GM23338 (cell line): ENCODE results near the gene HTD2. TPM values are rescaled to one million over a fixed set of nuclear protein-coding genes. Genes with fewer than 3 reads are reported as not detected.

Source experiments
- ATAC-seq: fragments of 200-7000 bp; cut with Tn5 transposase; 3 replicates; pipeline ENCODE4 v1.9.1; 2020
- DNase-seq: peaks from one replicate; pipeline ENCODE4 v3.0.0-alpha.2; 2015; ENCODE audit warnings: low spot score
- H2AFZ ChIP-seq: fragments of 200-600 bp; sonication (generic); 2 replicates; pipeline ENCODE4 v1.8.0; 2016; ENCODE audit warnings: antibody characterized with exemption, mild to moderate bottlenecking, moderate library complexity
- H3F3A ChIP-seq: fragments of 200-600 bp; sonication (generic); replicated peaks from 2 replicates; pipeline ENCODE4 v1.8.0; 2017; ENCODE audit warnings: antibody characterized with exemption, mixed run types, low read depth
- H3K27ac ChIP-seq: fragments of 200-600 bp; sonication (generic); 2 replicates; pipeline ENCODE4 v1.6.1; 2016; ENCODE audit warnings: low read depth
- H3K27me3 ChIP-seq: fragments of 200-600 bp; sonication (generic); 2 replicates; pipeline ENCODE4 v1.8.0; 2016; ENCODE audit warnings: mild to moderate bottlenecking, mixed run types, moderate library complexity; ENCODE audit not compliant: insufficient read depth
- H3K36me3 ChIP-seq: fragments of 200-600 bp; sonication (generic); 2 replicates; pipeline ENCODE4 v1.8.0; 2016; ENCODE audit warnings: mild to moderate bottlenecking; ENCODE audit not compliant: insufficient read depth
- H3K4me1 ChIP-seq: fragments of 200-600 bp; sonication (generic); 2 replicates; pipeline ENCODE4 v1.8.0; 2016; ENCODE audit warnings: mild to moderate bottlenecking, moderate library complexity; ENCODE audit not compliant: insufficient read depth
- H3K4me2 ChIP-seq: fragments of 200-600 bp; sonication (generic); 2 replicates; pipeline ENCODE4 v1.7.1; 2017; ENCODE audit warnings: mixed run types
- H3K4me3 ChIP-seq: fragments of 200-600 bp; sonication (generic); 2 replicates; pipeline ENCODE4 v1.6.1; 2016; ENCODE audit warnings: mixed run types
- H3K79me2 ChIP-seq: fragments of 200-600 bp; sonication (generic); replicated peaks from 2 replicates; pipeline ENCODE4 v1.8.0; 2017; ENCODE audit warnings: mild to moderate bottlenecking; ENCODE audit not compliant: insufficient read depth
- H3K9me2 ChIP-seq: fragments of 200-600 bp; sonication (generic); 2 replicates; pipeline ENCODE4 v1.8.0; 2017; ENCODE audit not compliant: insufficient read depth
- H4K20me1 ChIP-seq: fragments of 200-600 bp; sonication (generic); replicated peaks from 2 replicates; pipeline ENCODE4 v1.8.0; 2017; ENCODE audit warnings: mild to moderate bottlenecking; ENCODE audit not compliant: insufficient read depth
- H3K27ac Mint-ChIP-seq: 2 replicates; pipeline ENCODE4 v1.8.0; 2020; ENCODE audit warnings: inconsistent platforms, mild to moderate bottlenecking, moderate library complexity, mixed read lengths
- H3K27me3 Mint-ChIP-seq: 3 replicates; pipeline ENCODE4 v1.8.0; 2022; ENCODE audit warnings: low read depth, mild to moderate bottlenecking, moderate library complexity, mixed read lengths, inconsistent platforms; ENCODE audit not compliant: insufficient read depth, poor library complexity
- H3K36me3 Mint-ChIP-seq: 3 replicates; pipeline ENCODE4 v1.8.0; 2021; ENCODE audit warnings: low read depth, mild to moderate bottlenecking, inconsistent platforms, moderate library complexity, mixed read lengths
- H3K4me1 Mint-ChIP-seq: 3 replicates; pipeline ENCODE4 v1.8.0; 2020; ENCODE audit warnings: mild to moderate bottlenecking, inconsistent platforms, mixed read lengths
- H3K4me3 Mint-ChIP-seq: 3 replicates; pipeline ENCODE4 v1.8.0; 2021; ENCODE audit warnings: moderate library complexity, mild to moderate bottlenecking, inconsistent platforms, mixed read lengths
- H3K9me3 Mint-ChIP-seq: 3 replicates; pipeline ENCODE4 v1.8.0; 2020; ENCODE audit warnings: moderate library complexity, mild to moderate bottlenecking, inconsistent platforms, mixed read lengths
- CREB1 ChIP-seq: fragments of 250-450 bp; sonication (Bioruptor Pico); IDR thresholded peaks from 2 replicates; pipeline ENCODE4 v1.5.0; 2020; ENCODE audit warnings: low read depth, mild to moderate bottlenecking, moderate library complexity
- CTCF ChIP-seq, 2 experiments: fragments of 200-600 bp in 1 of 2; sonication (generic) in 1 of 2; conservative IDR thresholded peaks; 2 replicates each; pipeline versions ENCODE4 v1.5.1 to v1.6.1; 2016 to 2017; ENCODE audit warnings: antibody characterized with exemption in 2 of 2, low read depth in 2 of 2, mild to moderate bottlenecking in 2 of 2, moderate library complexity in 1 of 2
- EZH2 ChIP-seq: fragments of 200-600 bp; sonication (generic); IDR thresholded peaks from one replicate; pipeline ENCODE4 v1.8.0; 2017; ENCODE audit warnings: antibody characterized with exemption, mild to moderate bottlenecking, low read depth; ENCODE audit not compliant: unreplicated experiment
- EZH2phosphoT487 ChIP-seq: fragments of 200-600 bp; sonication (generic); IDR thresholded peaks from one replicate; pipeline ENCODE4 v1.8.1; 2018; ENCODE audit warnings: antibody characterized with exemption; ENCODE audit not compliant: unreplicated experiment
- POLR2AphosphoS5 ChIP-seq: IDR thresholded peaks from 2 replicates; pipeline ENCODE4 v1.6.1; 2016; ENCODE audit warnings: antibody characterized with exemption, low read depth
- REST ChIP-seq: IDR thresholded peaks from one replicate; pipeline ENCODE4 v1.6.1; 2018; ENCODE audit warnings: antibody characterized with exemption; ENCODE audit not compliant: unreplicated experiment
- STAT1 ChIP-seq: IDR thresholded peaks from one replicate; pipeline ENCODE4 v1.6.1; 2016; ENCODE audit warnings: antibody characterized with exemption; ENCODE audit not compliant: unreplicated experiment
- ZNF114 ChIP-seq: fragments of 250-450 bp; sonication (Bioruptor Pico); IDR thresholded peaks from 2 replicates; pipeline ENCODE4 v1.5.0; 2020; ENCODE audit warnings: mild to moderate bottlenecking, moderate library complexity
- ZNF331 ChIP-seq: fragments of 250-450 bp; sonication (Bioruptor Pico); IDR thresholded peaks from 2 replicates; pipeline ENCODE4 v1.5.0; 2020; ENCODE audit warnings: low read depth, mild to moderate bottlenecking, moderate library complexity
- ZNF462 ChIP-seq: fragments of 250-450 bp; sonication (Bioruptor Pico); IDR thresholded peaks from 2 replicates; pipeline ENCODE4 v1.5.0; 2020; ENCODE audit warnings: mild to moderate bottlenecking, moderate library complexity
- polyA plus RNA-seq: library from polyadenylated mRNA; unstranded; fragments of >200 nt; fragmentation: Nextera tagmentation; extraction: Ambion mirVana; gene quantifications from 2 replicates; pipeline ENCODE4 v1.2.1, GENCODE V29; 2016
- total RNA-seq: library from RNA; depleted of rRNA; stranded (reverse); fragments of >200 nt; shearing (Covaris generic); gene quantifications from 2 replicates; pipeline ENCODE4 v1.2.3, GENCODE V29; 2014

Gene HTD2
- total and polyA plus RNA-seq, 2 experiments from 2014 or later = 19.3 to 24.2 TPM

- H3K4me1 Mint-ChIP-seq = peaks cover 18% of the 10 kb centered on the region
- Histone ChIP-seq H2AFZ (no peak overlapping the region), H4K20me1 (no peaks in the 10 kb centered on the region), H3K4me3 (no peak overlapping the region), H3K79me2 (no peaks in the 10 kb centered on the region), H3F3A (no peaks in the 10 kb centered on the region; the same call in 1 of the 2 replicates), H3K4me1 (peaks cover 11% of the 10 kb centered on the region), H3K36me3 (no peaks in the 10 kb centered on the region), H3K9me2 (no peaks in the 10 kb centered on the region), H3K4me2 (no peak overlapping the region), H3K27me3 (peaks cover 25% of the 10 kb centered on the region), H3K27ac (no peak overlapping the region)
- H3K27me3 Mint-ChIP-seq = peaks cover 15% of the 10 kb centered on the region
- no peaks in the 10 kb centered on the region for H3K36me3 Mint-ChIP-seq
- ATAC-seq (no peak), DNase-seq (no peak)
- H3K9me3 Mint-ChIP-seq = no peaks in the 10 kb centered on the region
- H3K4me3 Mint-ChIP-seq = no peak overlapping the region; the same call in 2 of the 3 replicates
- no peak overlapping the region for H3K27ac Mint-ChIP-seq
- TF ChIP-seq REST = no peak
- TF ChIP-seq CREB1 (CRISPR knock-in tag) = no peak
- no peak for TF ChIP-seq STAT1
- TF ChIP-seq EZH2 = no peak
- TF ChIP-seq ZNF462 (CRISPR knock-in tag) = no peak
- TF ChIP-seq ZNF114 (CRISPR knock-in tag) = no peak
- TF ChIP-seq CTCF (conservative IDR thresholded peaks at IDR 0.05; ENCODE audit: low read depth in 2 of 2) = no peak
- TF ChIP-seq EZH2phosphoT487 = no peak
- TF ChIP-seq POLR2AphosphoS5 = no peak
- no peak for TF ChIP-seq ZNF331
These were observed 28.2 kb downstream of the HTD2 start for GRCh38 chr3:58334506-58334884.
